ENCODE results near the gene NTNG2. TPM values are rescaled to one million over a fixed set of nuclear protein-coding genes. Genes with fewer than 3 reads are reported as not detected.

NTNG2 gene, protein sequence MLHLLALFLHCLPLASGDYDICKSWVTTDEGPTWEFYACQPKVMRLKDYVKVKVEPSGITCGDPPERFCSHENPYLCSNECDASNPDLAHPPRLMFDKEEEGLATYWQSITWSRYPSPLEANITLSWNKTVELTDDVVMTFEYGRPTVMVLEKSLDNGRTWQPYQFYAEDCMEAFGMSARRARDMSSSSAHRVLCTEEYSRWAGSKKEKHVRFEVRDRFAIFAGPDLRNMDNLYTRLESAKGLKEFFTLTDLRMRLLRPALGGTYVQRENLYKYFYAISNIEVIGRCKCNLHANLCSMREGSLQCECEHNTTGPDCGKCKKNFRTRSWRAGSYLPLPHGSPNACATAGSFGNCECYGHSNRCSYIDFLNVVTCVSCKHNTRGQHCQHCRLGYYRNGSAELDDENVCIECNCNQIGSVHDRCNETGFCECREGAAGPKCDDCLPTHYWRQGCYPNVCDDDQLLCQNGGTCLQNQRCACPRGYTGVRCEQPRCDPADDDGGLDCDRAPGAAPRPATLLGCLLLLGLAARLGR
- 1.8 to 5.9 TPM (median 2.8 TPM) in 5 replicates for total RNA-seq (2022; extraction: Qiagen RNA extraction; ENCODE audit: low read depth)

DNA sequence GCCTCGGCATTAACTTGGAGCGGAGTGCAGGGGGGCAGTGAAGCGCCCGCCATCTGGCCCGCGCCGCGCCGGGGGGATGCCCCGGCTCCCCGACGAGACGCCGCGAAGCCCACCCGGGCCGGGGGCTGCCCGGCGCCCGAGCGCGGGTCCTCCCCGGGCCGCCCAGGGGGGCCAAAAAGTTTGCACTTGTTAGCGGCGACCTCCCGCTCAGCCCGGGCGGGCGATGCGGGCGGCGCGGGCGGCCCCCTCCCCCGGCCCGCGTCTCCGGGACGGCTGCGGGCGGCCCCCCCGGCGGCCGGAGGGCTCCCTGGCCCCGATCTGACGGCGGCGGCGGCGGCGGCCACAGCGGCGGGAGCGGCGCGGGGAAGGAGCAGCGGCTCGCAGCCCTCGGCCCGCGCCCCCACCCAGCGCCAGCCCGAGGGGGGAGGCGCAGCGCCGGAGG, at the start of gene NTNG2:
Gene NTNG2, plus strand, starts transcription at position 316 of the 442 bp plus-strand sequence. CDS start 4,774 bp downstream, outside the sequence.

Other genes with a start within 250 kb of the NTNG2 start
- gene MED27, start 82.2 kb upstream of the NTNG2 start, total RNA-seq (2022; extraction: Qiagen RNA extraction; ENCODE audit: low read depth): 31.3 to 35.8 TPM (median 33.4 TPM) in 5 replicates
- gene SETX, start 192.9 kb downstream of the NTNG2 start, total RNA-seq (2022; extraction: Qiagen RNA extraction; ENCODE audit: low read depth): 24.1 to 25.5 TPM (median 24.1 TPM) in 5 replicates
- gene TTF1, start 244.8 kb downstream of the NTNG2 start, total RNA-seq (2022; extraction: Qiagen RNA extraction; ENCODE audit: low read depth): 14.3 to 19.3 TPM (median 15.3 TPM) in 5 replicates
- gene CFAP77, start 248.2 kb downstream of the NTNG2 start, total RNA-seq (2022; extraction: Qiagen RNA extraction; ENCODE audit: low read depth): 0.08 to 0.28 TPM (median 0.10 TPM) in 3 of 5 replicates, not detected in the others

Measured in A549 treated with CpdA at 1 μM for 4 hours (cell line).